Tibial nerve (tissue), 4 donors: ENCODE measurements around the gene C1orf105. TPM values are rescaled to one million over a fixed set of nuclear protein-coding genes. Genes with fewer than 3 reads are reported as not detected.
"Not testable (repeated sequence)": the region's sequence is repeated elsewhere in the genome, so short reads cannot be mapped to it uniquely, and the experiment has no call there.

ENCODE experiments used
- DNase-seq, 2 donors: peaks; one replicate each; pipeline ENCODE4 v3.0.0-alpha.2; 2019; ENCODE audit warnings: low spot score in 2 of 2
- H3K27ac ChIP-seq, 4 donors: fragments of 200-600 bp; sonication (generic) in 3 of 4; one replicate each; pipeline ENCODE4 v1.5.1; 2017 to 2019; ENCODE audit warnings: mild to moderate bottlenecking in 1 of 4
- H3K27me3 ChIP-seq, 2 donors: fragments of 200-600 bp; sonication (generic) in 1 of 2; one replicate each; pipeline versions ENCODE4 v1.5.1 to v1.6.0; 2017 to 2019
- H3K36me3 ChIP-seq, 3 donors: fragments of 200-600 bp; sonication (generic); one replicate each; pipeline ENCODE4 v1.5.1; 2018 to 2019
- H3K4me1 ChIP-seq, 4 donors: fragments of 200-600 bp; sonication (generic) in 3 of 4; one replicate each; pipeline ENCODE4 v1.5.1; 2017 to 2019
- H3K4me3 ChIP-seq, 4 donors: fragments of 200-600 bp; sonication (generic) in 3 of 4; one replicate each; pipeline ENCODE4 v1.5.1; 2017 to 2019; ENCODE audit warnings: mild to moderate bottlenecking in 1 of 4, moderate library complexity in 1 of 4
- H3K9me3 ChIP-seq, 4 donors: fragments of 200-600 bp; sonication (generic) in 3 of 4; one replicate each; pipeline ENCODE4 v1.5.1; 2017 to 2019
- EP300 ChIP-seq, 2 donors: sonication (generic); formaldehyde crosslinking; IDR thresholded peaks; one replicate each; pipeline ENCODE4 v1.6.1; 2017; ENCODE audit warnings: antibody characterized with exemption in 2 of 2, mild to moderate bottlenecking in 1 of 2
- POLR2A ChIP-seq, 2 donors: fragments of 450-650 bp; IDR thresholded peaks; one replicate each; pipeline ENCODE4 v1.6.1; 2017; ENCODE audit warnings: antibody characterized with exemption in 2 of 2, mild to moderate bottlenecking in 2 of 2, moderate library complexity in 2 of 2
- WGBS, 2 donors: methylation state at CpG; one replicate each; pipeline ENCODE4 v1.1.5; 2018; 5-methylcytosine and 5-hydroxymethylcytosine counted together
- total RNA-seq, 4 donors: library from RNA; depleted of rRNA; stranded (reverse); fragments of >200 nt; gene quantifications; one replicate each; pipeline ENCODE4 v1.1.0, GENCODE V29; 2016
- TF ChIP-seq, protein P1 (sequence below), 5 experiments: fragments of 200-600 bp in 3 of 5; fragments of 450-650 bp in 2 of 5; sonication (generic) in 3 of 5; IDR thresholded peaks; one replicate each; pipeline ENCODE4 v1.5.1; 2016 to 2019; ENCODE audit warnings: antibody characterized with exemption in 5 of 5, mild to moderate bottlenecking in 3 of 5, moderate library complexity in 2 of 5

The C1orf105 gene, protein sequence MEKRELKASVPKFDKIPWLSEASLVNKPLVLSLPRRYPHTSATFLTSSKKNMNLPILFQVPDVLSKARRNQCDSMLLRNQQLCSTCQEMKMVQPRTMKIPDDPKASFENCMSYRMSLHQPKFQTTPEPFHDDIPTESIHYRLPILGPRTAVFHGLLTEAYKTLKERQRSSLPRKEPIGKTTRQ
- total RNA-seq: not detected

DNA sequence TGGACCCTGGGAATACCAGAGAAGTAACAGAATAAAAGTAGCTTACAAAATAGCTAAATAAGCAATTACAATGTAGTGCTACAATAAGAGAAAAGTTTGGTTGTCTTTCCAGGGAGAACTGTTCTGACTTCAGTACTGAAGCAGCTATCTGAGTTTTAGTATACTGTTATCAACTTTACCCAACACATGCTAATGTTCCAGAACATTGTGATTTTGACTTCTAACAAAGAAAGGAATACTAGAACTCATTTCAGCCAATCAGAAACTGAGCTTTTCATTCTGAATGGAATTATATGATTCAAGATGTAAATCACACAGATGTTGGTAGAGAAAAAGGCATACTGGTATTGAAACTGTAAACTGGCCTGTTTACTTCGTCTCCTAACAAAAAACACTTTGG is at the start of gene C1orf105:
C1orf105 (plus strand) TSS at position 301 of the 400 bp plus-strand sequence. CDS start 201 bp downstream, outside the sequence.
- Histone ChIP-seq H3K36me3 (no peaks in the 10 kb centered on the region), H3K4me1 (peaks cover 0 to 5% (median 0%) of the 10 kb centered on the region in 4 donors), H3K27me3 (no peaks in the 10 kb centered on the region), H3K9me3 (no peaks in the 10 kb centered on the region), H3K27ac (no peak within 1 kb of the TSS), H3K4me3 (no peak within 1 kb of the TSS)
- WGBS, 2 donors: 88 to 89% methylated on average over 1 of the region's 1 CpG
- no peak for TF ChIP-seq POLR2A (IDR thresholded peaks at IDR 0.05)
- TF ChIP-seq, protein P1, sequence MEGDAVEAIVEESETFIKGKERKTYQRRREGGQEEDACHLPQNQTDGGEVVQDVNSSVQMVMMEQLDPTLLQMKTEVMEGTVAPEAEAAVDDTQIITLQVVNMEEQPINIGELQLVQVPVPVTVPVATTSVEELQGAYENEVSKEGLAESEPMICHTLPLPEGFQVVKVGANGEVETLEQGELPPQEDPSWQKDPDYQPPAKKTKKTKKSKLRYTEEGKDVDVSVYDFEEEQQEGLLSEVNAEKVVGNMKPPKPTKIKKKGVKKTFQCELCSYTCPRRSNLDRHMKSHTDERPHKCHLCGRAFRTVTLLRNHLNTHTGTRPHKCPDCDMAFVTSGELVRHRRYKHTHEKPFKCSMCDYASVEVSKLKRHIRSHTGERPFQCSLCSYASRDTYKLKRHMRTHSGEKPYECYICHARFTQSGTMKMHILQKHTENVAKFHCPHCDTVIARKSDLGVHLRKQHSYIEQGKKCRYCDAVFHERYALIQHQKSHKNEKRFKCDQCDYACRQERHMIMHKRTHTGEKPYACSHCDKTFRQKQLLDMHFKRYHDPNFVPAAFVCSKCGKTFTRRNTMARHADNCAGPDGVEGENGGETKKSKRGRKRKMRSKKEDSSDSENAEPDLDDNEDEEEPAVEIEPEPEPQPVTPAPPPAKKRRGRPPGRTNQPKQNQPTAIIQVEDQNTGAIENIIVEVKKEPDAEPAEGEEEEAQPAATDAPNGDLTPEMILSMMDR (IDR thresholded peaks at IDR 0.05): no peak
- no peak for TF ChIP-seq EP300 (IDR thresholded peaks at IDR 0.05)
- no peak for DNase-seq

DNA sequence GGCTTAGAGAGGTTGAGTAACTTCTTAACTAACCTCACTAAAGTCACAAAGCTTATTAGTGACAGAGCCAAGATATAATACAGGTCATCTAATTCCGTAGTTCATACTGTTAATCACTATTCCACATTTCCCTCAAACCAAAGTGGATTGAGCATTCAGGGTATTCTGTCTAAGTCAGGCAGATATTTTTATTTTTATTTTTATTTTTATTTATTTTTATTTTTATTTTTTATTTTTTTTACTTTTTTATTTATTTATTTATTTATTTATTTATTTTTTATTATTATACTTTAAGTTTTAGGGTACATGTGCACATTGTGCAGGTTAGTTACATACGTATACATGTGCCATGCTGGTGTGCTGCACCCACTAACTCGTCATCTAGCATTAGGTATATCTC is 48.8 kb upstream of the C1orf105 start:
- not testable (repeated sequence) for H3K4me1 ChIP-seq, H3K4me3 ChIP-seq, DNase-seq, H3K27me3 ChIP-seq, H3K27ac ChIP-seq, H3K36me3 ChIP-seq
- WGBS, 2 donors: 98 to 99% methylated on average over 3 of the region's 3 CpGs
- H3K9me3 ChIP-seq: peaks cover 0 to 13% (median 0%) of the 10 kb centered on the region in 4 donors

DNA sequence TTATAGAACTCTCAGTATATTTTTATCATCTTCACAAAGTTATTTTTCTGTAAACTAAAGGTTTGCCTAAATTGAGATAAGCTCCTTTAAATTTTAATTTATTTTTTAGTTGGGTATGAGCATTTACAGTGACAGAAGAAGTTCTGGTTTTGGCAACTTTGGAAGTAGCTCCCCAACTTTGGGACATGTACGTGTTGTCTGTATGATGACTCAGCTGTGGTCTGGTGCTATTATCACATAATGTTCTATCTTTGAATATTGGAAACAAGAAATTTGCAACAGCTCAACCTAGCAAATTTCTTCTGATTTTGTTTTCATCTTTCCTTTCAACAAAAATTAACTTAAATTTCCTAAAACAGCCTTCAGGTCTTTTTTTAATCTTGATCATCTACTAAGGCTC is 46.6 kb upstream of the C1orf105 start:
- Histone ChIP-seq H3K36me3 (no peaks in the 10 kb centered on the region), H3K4me3 (no peak overlapping the region), H3K27ac (no peak overlapping the region), H3K27me3 (no peaks in the 10 kb centered on the region), H3K4me1 (no peaks in the 10 kb centered on the region), H3K9me3 (no peaks in the 10 kb centered on the region)
- DNase-seq: no peak
- TF ChIP-seq, protein P1 (IDR thresholded peaks at IDR 0.05): no peak
- no peak for TF ChIP-seq EP300 (IDR thresholded peaks at IDR 0.05)
- TF ChIP-seq POLR2A (IDR thresholded peaks at IDR 0.05): no peak
- 58 to 73% methylated on average over 1 of the region's 1 CpG for WGBS, 2 donors

DNA sequence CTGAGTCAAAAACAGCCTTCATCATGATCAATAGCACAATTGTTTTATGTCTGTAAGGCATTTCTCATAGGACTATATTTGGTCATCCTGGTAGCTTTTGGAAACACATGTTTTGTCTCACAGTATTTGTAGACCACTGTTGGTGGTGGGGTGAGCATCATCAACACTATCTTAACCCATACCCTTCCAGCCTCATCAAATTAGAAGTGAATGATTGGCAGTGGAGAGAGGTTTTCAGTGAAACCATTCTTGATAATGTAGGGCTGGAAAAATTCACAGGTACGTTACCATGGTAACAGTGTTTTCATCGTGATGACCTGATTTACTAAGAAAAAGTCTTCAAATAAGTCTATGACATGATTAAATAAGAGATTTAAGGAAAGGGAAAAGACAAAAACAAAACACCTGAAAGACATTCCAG is 45.3 kb upstream of the C1orf105 start:
- no peaks in the 10 kb centered on the region for H3K36me3 ChIP-seq
- WGBS, 2 donors: 77 to 81% methylated on average over 2 of the region's 2 CpGs
- TF ChIP-seq POLR2A (IDR thresholded peaks at IDR 0.05) (no peak), EP300 (IDR thresholded peaks at IDR 0.05) (no peak)
- TF ChIP-seq, protein P1 (IDR thresholded peaks at IDR 0.05): no peak
- peaks cover 0 to under 1% (median 0%) of the 10 kb centered on the region in 4 donors for H3K4me1 ChIP-seq
- DNase-seq: no peak
- no peak overlapping the region for H3K27ac ChIP-seq
- no peaks in the 10 kb centered on the region for H3K9me3 ChIP-seq
- H3K4me3 ChIP-seq: no peak overlapping the region
- H3K27me3 ChIP-seq: no peaks in the 10 kb centered on the region

DNA sequence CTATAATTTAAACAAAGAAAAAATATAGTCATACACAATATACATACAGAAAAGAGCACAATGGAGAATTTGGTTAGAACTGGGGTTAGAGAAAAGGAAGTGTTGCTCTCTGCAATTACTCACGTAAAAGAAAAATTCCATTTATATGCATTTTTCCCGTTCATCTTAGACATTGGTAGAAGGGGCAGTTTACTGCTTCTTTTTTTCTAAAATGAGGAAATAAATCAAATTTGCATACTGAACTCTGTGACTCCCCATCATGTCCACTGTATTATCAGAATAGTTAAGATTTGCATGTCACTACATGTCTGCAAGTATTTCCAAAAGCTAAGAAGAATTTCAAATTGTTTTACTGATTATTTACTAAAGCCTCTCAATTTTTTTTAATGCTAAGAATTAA is 44.1 kb upstream of the C1orf105 start:
- Histone ChIP-seq H3K4me1 (peaks cover 0 to 2% (median 0%) of the 10 kb centered on the region in 4 donors), H3K9me3 (no peaks in the 10 kb centered on the region), H3K27me3 (no peaks in the 10 kb centered on the region), H3K36me3 (no peaks in the 10 kb centered on the region), H3K4me3 (no peak overlapping the region), H3K27ac (no peak overlapping the region)
- TF ChIP-seq POLR2A (IDR thresholded peaks at IDR 0.05) (no peak), EP300 (IDR thresholded peaks at IDR 0.05) (no peak)
- TF ChIP-seq, protein P1 (IDR thresholded peaks at IDR 0.05): no peak
- no peak for DNase-seq
- WGBS, 2 donors: 44 to 52% methylated on average over 2 of the region's 2 CpGs

DNA sequence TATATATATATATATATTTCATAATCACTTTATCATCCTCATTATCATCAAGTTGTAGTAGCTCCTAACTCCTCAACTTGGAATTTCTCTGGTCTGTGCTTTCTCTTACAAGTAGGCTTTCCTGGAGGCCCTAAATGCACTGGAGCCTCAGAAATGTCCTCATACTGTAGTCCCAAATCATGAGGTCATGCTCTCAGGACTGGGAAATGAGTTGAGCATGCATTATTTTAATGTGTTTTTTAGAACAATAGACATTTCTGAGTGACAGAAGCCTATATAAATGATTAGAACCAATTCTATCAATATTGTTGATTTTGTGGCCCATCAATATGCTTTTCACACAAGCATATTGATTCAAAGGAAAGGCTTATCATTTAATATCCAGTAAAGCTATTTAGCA is 42.9 kb upstream of the C1orf105 start:
- TF ChIP-seq POLR2A (IDR thresholded peaks at IDR 0.05): no peak
- TF ChIP-seq, protein P1 (IDR thresholded peaks at IDR 0.05): no peak
- no peak for TF ChIP-seq EP300 (IDR thresholded peaks at IDR 0.05)
- no peaks in the 10 kb centered on the region for H3K9me3 ChIP-seq
- H3K36me3 ChIP-seq: no peaks in the 10 kb centered on the region
- H3K27ac ChIP-seq: no peak overlapping the region
- H3K4me1 ChIP-seq: peaks cover 0 to 9% (median 0%) of the 10 kb centered on the region in 4 donors
- DNase-seq: no peak
- no peaks in the 10 kb centered on the region for H3K27me3 ChIP-seq
- no peak overlapping the region for H3K4me3 ChIP-seq
